Measurements from ENCODE around the gene LRRC56.

Gene LRRC56

DNA sequence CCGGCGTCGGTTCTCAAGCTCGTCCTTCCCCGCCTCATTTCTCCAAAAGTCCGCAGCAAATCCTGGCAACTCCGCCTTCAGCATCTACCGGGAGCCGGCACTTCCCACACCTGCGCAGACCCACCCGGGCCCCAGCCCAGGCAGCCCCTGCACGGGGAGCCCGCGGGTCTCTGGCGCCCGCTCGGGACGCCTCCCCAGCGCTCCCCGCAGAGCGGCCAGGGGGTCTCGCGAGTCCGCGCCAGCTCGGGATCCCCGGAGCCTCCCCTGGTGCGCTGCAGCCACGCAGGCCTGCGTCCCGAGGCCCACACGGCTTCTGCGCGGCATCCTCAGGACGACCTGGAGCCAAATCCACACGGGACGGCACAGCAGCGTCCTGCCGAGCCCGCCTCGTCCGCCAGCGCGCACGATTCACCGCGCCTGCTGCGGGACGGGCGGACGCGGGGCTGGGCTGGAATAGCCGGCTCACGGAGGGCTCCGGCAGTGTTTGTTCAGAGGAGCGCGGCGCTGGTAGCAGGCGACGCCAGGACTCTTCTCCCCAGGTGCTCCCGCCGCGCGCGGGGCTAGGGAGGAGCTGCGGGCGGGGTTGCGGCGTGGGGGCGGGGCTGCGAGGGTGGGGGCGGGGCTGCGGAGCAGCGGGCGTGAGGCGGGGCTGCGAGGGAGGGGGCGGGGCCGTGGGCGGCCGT lies 38.1 kb downstream of the LRRC56 start:
- peak; percentile 65 for DNase-seq (ENCODE audit: low spot score)

DNA sequence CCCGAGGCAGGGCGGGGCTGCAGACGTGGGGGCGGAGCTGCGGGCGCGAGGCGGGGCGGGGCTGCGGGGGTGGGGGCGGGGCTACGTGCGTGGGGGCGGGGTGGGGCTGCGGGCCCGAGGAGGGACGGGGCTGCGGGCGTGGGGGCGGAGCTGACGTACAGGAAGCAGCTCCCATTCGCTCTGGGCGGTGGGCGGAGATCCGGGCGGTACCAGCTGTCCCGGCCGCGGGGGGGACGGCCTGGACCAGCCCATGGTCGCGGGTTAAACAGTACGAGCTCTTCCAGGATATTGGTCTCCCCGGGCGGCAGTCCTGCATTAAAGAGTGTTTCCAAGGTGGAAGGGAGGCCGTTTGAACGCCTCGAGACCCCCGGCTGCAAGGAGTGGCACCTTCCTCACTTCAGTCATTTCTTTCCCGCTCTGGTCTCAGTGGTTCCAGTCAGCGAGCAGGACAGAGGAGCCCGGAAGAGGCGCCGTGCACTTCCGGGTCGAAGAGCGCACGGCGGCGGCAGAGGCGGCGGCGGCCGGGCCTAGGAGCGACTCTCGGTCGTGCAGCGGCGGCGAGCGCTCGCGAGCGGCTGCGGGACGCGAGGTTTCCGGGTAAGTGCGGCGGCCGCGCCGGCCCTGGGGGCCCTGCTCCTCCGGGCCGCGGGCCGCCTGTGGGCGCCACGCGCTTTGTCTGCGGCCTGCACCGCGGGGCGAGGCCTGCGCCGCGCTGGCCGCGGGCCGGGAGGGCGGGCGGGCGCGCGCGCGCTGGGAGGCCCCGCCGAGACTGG lies 38.9 kb downstream of the LRRC56 start, which contains the start of gene PHRF1:
Gene PHRF1, plus strand, starts transcription at position 475 of the 773 bp plus-strand sequence. CDS start 5,043 bp downstream, outside the sequence.
- DNase-seq (ENCODE audit: low spot score), result peak; percentile 98

DNA sequence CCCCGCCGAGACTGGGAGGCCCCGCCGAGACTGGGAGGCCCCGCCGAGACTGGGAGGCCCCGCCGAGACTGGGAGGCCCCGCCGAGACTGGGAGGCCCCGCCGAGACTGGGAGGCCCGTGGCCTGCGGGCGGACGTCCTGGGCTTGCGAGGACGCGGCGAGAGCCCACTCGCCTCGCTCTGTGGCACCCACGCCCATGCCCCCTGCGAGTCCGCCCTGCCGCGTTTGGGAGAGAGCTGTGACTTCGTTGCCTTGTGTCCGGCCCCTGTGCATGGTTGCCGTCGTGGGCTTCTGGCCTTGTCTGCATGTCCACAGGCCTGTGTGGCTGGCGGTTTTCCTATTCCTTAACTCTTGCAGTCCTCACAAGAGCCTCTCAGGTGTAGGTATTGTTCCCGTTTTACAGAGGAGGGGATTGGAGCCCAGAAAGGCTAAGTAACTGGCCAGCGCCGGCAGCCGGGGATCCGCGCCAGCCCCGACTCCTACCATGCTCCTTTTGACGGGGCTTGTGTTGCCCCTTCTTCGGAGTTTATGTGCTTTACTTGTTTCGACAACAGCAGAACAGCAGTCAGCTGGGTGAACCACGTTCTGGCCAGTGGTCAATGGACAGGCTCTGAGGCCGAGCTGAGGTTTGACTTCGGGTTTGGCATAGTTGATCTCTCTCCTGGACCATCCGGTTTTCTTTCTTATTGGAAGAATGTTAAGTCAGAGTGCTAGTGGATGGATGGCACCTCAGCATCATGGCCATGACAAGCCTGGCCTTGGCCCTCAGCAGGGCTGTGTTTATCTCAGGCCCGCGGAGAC lies 39.7 kb downstream of the LRRC56 start:
- DNase-seq (ENCODE audit: low spot score), result no peak

- no peak for DNase-seq (ENCODE audit: low spot score)
Measured at GRCh38 chr11:577611-577894, 40.2 kb downstream of the LRRC56 start.

GRCh38 chr11:578276-579035 lies 41.1 kb downstream of the LRRC56 start:
- DNase-seq (ENCODE audit: low spot score), result no peak

- no peak for DNase-seq (ENCODE audit: low spot score)
Measured at GRCh38 chr11:579830-580601, 42.7 kb downstream of the LRRC56 start.

DNA sequence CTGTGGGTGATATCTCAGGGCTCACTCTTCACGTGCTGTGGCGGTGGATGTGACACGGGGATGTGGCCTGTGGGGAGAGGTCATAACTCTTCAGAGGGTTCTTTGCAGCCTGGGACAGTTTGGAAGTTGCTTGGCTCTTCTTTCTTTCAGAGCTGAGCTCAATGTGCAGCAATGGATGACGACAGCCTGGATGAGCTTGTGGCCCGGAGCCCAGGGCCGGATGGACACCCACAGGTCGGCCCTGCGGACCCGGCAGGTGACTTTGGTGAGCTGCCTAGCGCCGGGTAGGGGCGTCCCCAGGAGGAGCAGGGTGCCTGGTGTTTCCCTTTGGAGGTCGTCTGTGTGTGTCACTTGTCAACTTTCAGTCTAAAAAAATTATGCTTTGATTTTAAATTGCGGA lies 44.0 kb downstream of the LRRC56 start:
- no peak for DNase-seq (ENCODE audit: low spot score)

DNA sequence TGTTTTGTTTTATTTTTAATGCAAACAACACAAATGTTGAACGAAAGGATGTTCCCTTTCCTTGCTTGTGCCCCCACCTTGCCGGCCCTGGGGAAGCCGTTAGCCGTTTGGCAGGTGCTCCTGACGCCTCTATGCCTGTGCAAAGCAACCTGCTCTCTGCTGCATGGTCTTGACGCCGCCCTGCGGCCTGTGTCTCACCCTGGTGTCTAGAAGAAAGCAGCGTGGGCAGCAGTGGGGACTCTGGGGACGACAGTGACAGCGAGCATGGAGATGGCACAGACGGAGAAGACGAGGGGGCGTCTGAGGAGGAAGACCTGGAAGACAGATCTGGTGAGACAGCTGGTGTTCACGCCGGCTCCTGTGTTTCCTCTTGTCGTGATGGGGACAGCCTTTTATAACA lies 44.4 kb downstream of the LRRC56 start:
- no peak for DNase-seq (ENCODE audit: low spot score)

DNA sequence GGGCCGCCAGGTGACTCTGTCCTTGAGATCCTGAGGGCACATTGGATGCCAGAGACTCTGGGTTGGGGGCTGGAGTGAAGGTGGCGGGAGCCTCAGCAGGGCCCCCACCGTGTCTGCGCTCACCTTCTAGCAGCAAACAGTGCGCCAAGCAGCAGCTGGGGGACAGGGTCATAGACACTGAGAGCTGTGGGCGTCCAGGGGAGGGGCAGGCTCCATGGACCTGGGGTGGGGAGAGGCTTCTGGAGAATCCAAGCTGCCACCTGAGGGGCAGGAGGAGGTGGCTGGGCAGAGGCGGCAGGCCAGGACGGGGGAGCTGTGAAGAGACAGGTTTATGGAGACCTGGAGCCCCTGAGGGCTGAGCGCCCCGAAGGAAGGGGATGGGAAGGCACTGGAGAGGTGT lies 47.0 kb downstream of the LRRC56 start:
- DNase-seq (ENCODE audit: low spot score), result no peak

GRCh38 chr11:586376-587316 lies 49.3 kb downstream of the LRRC56 start:
- no peak for DNase-seq (ENCODE audit: low spot score)

- DNase-seq (ENCODE audit: low spot score), result no peak
Measured at GRCh38 chr11:587546-587945, 50.2 kb downstream of the LRRC56 start.

GRCh38 chr11:587978-588380 lies 50.7 kb downstream of the LRRC56 start:
- DNase-seq (ENCODE audit: low spot score), result peak; percentile 89

GRCh38 chr11:589798-590197 lies 52.5 kb downstream of the LRRC56 start:
- no peak for DNase-seq (ENCODE audit: low spot score)

GRCh38 chr11:590997-591396 lies 53.7 kb downstream of the LRRC56 start:
- no peak for DNase-seq (ENCODE audit: low spot score)

- no peak for DNase-seq (ENCODE audit: low spot score)
Measured at GRCh38 chr11:592501-592900, 55.2 kb downstream of the LRRC56 start.

DNA sequence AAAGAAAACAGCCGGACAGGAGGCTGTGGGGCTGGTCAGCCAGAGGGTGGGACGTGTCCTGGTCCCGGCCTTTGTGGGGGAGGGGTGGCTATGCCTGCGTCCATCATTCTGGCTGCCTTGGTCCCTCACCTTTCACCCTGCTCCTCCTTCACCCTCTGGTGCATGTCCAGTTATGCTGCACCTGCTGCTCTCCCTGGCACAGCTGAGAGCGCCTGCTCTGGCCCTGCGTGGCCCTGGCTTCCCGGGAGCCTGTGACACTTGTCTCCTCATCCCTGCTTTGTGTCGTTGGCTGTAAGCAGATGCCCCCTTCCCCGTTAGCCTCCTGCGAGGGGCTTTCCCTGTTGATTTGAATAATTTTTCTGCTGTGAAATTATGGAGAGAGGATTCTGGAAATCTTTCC lies 55.6 kb downstream of the LRRC56 start:
- no peak for DNase-seq (ENCODE audit: low spot score)

- DNase-seq (ENCODE audit: low spot score), result no peak
Measured at GRCh38 chr11:593347-593746, 56.0 kb downstream of the LRRC56 start.

DNA sequence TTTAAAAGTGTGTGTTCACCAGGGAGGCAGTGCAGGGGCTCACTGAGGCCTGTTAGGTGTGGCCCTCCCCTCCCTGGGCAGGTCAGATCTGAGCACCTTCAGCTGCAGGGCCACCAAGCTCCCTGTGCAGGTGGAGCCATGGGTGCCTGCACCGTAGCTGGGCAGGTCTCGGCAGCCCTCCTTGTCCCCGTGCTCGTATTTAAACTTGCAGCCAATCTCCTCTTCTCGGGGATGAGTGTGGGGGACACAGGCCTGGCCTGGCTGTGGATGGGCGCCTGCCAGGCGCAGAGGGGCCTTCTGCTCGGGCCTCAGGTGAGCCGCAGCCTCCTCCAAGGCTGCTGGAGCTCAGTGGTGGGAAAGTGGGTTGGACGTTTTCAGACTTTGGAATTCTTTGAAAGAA lies 58.1 kb downstream of the LRRC56 start:
- DNase-seq (ENCODE audit: low spot score), result no peak

DNA sequence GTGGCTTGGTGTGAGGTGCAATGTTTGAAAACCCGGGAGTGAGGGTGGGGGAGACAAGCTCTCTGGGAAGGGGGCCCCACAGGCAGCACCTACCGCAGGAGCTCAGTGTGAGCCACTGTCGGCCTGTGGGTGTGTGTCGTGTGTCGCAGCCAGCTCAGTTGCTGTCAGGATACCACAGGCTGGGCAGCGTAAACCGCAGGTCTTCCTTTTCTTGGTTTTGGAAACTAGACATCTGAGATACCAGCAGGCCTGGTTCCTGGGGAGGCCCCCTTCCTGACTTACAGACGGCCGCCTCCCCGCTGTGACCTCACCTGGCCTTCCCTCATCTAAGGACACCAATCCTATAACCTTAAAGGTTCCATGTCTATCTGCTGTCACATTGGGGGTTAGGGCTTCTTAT lies 59.0 kb downstream of the LRRC56 start:
- DNase-seq (ENCODE audit: low spot score), result no peak

DNA sequence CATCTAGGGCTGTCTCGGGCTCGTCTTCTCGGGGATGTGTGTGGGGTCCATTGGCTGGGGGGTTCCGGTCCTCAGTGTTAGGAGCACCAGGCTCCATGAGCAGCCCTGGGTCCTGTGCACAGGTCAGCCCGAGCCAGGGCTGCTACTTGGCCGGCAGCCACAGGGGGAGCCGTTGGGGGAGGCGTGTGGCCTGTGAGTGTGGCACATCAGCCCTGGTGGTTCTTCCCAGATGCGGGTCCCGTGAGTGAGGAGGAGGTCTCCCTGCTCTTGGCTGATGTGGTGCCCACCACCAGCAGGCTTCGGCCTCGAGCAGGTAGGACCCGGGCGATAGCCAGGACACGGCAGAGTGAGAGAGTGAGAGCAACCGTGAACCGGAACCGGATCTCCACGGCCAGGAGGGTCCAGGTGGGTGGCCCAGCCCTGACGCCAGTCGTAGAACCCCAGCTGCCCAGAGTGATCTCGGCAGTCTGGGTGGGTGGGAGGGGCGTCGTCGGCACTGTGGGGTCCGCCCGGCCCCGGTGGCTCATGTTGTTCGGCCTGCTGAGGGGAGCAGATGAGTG lies 59.9 kb downstream of the LRRC56 start:
- no peak for DNase-seq (ENCODE audit: low spot score)
